AG04450 (cell line): ENCODE data around the gene TMEM198. TPM values are rescaled to one million over a fixed set of nuclear protein-coding genes. Genes with fewer than 3 reads are reported as not detected.

Source experiments
- CTCF ChIA-PET: fragments of 300-600, 350-600 bp; formaldehyde crosslinking; extraction: SDS; loops from one replicate; lab custom pipeline; 2022; ENCODE audit warnings: antibody characterized with exemption, inconsistent platforms; lab: Charles Lee
- POLR2A ChIA-PET: fragments of 350-600 bp; formaldehyde crosslinking; extraction: SDS; loops from one replicate; lab custom pipeline; 2021; ENCODE audit warnings: antibody characterized with exemption, inconsistent platforms; lab: Yijun Ruan, JAX
- DNase-seq: peaks from one replicate; pipeline ENCODE4 v3.0.0-alpha.2; 2011; ENCODE audit warnings: low read depth, low spot score
- H3K27ac ChIP-seq: one replicate; pipeline ENCODE4 v1.5.1; 2012; ENCODE audit warnings: low read depth, low read length, control low read depth
- H3K27me3 ChIP-seq: one replicate; pipeline ENCODE4 v1.6.0; 2012; ENCODE audit warnings: low read length; ENCODE audit not compliant: control insufficient read depth, insufficient read depth
- H3K4me3 ChIP-seq: 2 replicates; pipeline ENCODE4 v1.5.1; 2011; ENCODE audit warnings: mild to moderate bottlenecking, low read depth, low read length, control low read depth
- H3K9me3 ChIP-seq: 2 replicates; pipeline ENCODE4 v1.5.1; 2012; ENCODE audit warnings: low read length; ENCODE audit not compliant: control insufficient read depth, insufficient read depth
- CTCF ChIP-seq: IDR thresholded peaks from 2 replicates; pipeline ENCODE4 v1.5.1; 2011; ENCODE audit warnings: low read depth, low read length, control low read depth, inconsistent platforms
- polyA plus RNA-seq: library from polyadenylated mRNA; depleted of rRNA; stranded (reverse); fragments of >200 nt; gene quantifications from 2 replicates; pipeline ENCODE4 v1.2.3, GENCODE V29; 2011

The TMEM198 gene
- polyA plus RNA-seq, 1 experiment: 0.83 TPM

DNA sequence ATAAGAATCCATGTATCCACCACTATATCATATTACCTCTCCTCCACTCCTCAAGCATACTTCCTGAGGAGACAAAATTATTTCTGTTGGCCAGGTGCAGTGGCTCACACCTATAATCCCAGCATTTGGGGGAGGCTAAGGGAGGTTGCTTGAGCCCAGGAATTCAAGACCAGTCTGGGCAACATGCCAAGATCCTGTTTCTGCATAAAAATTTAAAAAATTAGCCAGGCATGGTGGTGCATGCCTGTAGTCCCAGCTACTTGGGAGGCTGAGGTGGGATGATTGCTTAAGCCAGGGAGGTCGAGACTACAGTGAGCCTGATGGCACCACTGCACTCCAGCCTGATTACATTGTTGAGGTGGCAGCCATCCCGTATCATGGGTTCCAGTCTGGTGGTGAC is 37.5 kb downstream of the TMEM198 start:
- H3K9me3 ChIP-seq: no peaks in the 10 kb centered on the region
- H3K4me3 ChIP-seq: no peak overlapping the region
- no peak overlapping the region for H3K27ac ChIP-seq
- TF ChIP-seq CTCF: no peak
- CTCF ChIA-PET: interaction anchor here (1.6 kb wide), 1 partner anchor 21 kb away, joined by 3 read pairs; no protein-coding TSS in a partner anchor
- POLR2A ChIA-PET: no interaction called here
- peaks cover 26% of the 10 kb centered on the region for H3K27me3 ChIP-seq
- DNase-seq: no peak

- Histone ChIP-seq H3K27ac (no peak overlapping the region), H3K4me3 (no peak overlapping the region), H3K9me3 (no peaks in the 10 kb centered on the region), H3K27me3 (peaks cover 16% of the 10 kb centered on the region)
- ChIA-PET CTCF (interaction anchor here (0.7 to 1.2 kb wide), 2 partner anchors 52 to 77 kb away, joined by 4 read pairs; no protein-coding TSS in a partner anchor), POLR2A (no interaction called here)
- DNase-seq: no peak
- TF ChIP-seq CTCF: no peak
These were observed 47.3 kb downstream of the TMEM198 start for GRCh38 chr2:219591091-219591490.

DNA sequence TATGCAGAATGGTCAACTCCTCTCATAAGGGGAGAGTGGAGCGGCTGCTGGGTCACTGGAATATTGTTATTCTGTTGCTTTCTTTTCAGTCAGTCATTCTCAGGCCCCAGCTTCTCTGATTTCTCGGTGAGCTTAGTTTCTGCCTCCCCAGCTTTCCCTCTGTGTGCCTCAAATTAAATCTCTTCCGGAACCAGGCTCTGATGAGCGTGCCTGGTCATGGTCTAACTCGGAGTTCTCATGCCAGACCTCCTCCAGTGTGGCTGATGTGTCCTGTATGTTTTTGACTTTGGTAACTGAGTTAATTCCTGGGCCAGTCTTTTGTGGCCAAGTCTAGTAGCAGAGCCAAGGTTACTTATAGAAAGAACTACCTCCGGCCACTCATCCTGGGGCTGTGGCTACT is 48.9 kb downstream of the TMEM198 start:
- CTCF ChIA-PET: no interaction called here
- H3K4me3 ChIP-seq: no peak overlapping the region
- H3K27ac ChIP-seq: no peak overlapping the region
- POLR2A ChIA-PET: no interaction called here
- H3K27me3 ChIP-seq: peaks cover 14% of the 10 kb centered on the region
- TF ChIP-seq CTCF: no peak
- no peak for DNase-seq
- H3K9me3 ChIP-seq: no peaks in the 10 kb centered on the region; the same call in 1 of the 2 replicates

DNA sequence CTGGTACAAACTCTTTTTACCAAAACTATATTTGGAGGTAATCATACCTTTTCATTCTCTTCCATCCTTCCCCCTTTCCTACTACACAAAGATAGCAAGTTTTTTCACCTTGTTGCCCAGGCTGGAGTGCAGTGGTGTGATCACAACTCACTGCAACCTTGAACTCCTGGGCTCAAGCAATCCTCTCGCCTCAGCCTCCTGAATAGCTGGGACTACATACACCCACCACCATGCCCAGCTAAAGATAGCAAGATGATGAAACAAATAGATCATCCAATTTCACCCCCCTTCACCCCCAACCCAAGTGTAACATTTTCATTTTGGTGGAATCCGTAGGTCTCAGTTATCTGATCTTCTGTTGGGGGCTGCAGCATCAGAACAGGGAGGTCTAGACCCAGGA is 49.3 kb downstream of the TMEM198 start:
- CTCF ChIA-PET: no interaction called here

More for the DNA sequence above, 49.3 kb downstream of the TMEM198 start:
- Histone ChIP-seq H3K4me3 (no peak overlapping the region), H3K27me3 (peaks cover 14% of the 10 kb centered on the region), H3K27ac (no peak overlapping the region), H3K9me3 (no peaks in the 10 kb centered on the region; the same call in 1 of the 2 replicates)
- POLR2A ChIA-PET: no interaction called here
- TF ChIP-seq CTCF: no peak
- no peak for DNase-seq
